ENCODE results near the gene CD200R1. TPM values are rescaled to one million over a fixed set of nuclear protein-coding genes. Genes with fewer than 3 reads are reported as not detected.

The CD200R1 gene
- total and polyA plus RNA-seq, 2 of the 8 experiments (the other 6 are each of a cell fraction or from before 2014, with no cell fraction given): 0.02 TPM; not detected in 1

- no peak overlapping the region for H3K4ac ChIP-seq (replicated peaks; ENCODE audit: insufficient read length, low read depth, low read length)
- peaks cover 0 to 21% of the 10 kb centered on the region in 2 experiments; a peak in 2 of 4 replicates for H3K79me2 ChIP-seq (ENCODE audit: control insufficient read depth in 1 of 2, insufficient read depth in 2 of 2, low read length in 2 of 2)
- H2BK12ac ChIP-seq (ENCODE audit: low read depth, low read length): no peak overlapping the region
- H3K23me2 ChIP-seq (ENCODE audit: low read depth, low read length): no peaks in the 10 kb centered on the region
- no peak overlapping the region for H4K91ac ChIP-seq (replicated peaks; ENCODE audit: insufficient read length, low read length)
- no peak overlapping the region for H4K5ac ChIP-seq (ENCODE audit: insufficient read length, low read depth, low read length)
- no peak for DNase-seq (ENCODE audit: low read depth in 1 of 2, low spot score in 2 of 2)
- no peak overlapping the region for H2BK5ac ChIP-seq (ENCODE audit: low read depth, low read length)
- 86% methylated on average over 4 of the region's 4 CpGs; no CpG with 5 or more reads in 1 of the 2 experiments for WGBS, 2 experiments (ENCODE audit: extremely low coverage in 1 of 2, insufficient coverage in 1 of 2, insufficient read length in 1 of 2, insufficient replicate concordance in 2 of 2, low coverage in 1 of 2, low lambda C conversion rate in 2 of 2, missing lambda C conversion rate in 1 of 2)
- no peak for FAIRE-seq
- no peak overlapping the region for H2AFZ ChIP-seq (ENCODE audit: low read length)
- H3K79me1 ChIP-seq (ENCODE audit: low read depth, low read length): no peaks in the 10 kb centered on the region
- ChIA-PET CTCF (ENCODE audit: partially characterized antibody) (interaction anchor here (0.5 to 1.5 kb wide), 3 partner anchors 27 to 271 kb away, joined by 3 to 4 read pairs (median 4); no protein-coding TSS in a partner anchor), POLR2A (ENCODE audit: partially characterized antibody) (interaction anchor here (0.8 to 1.5 kb wide), 4 partner anchors 10 to 264 kb away, joined by 3 to 6 read pairs (median 3); no protein-coding TSS in a partner anchor)
- H3K36me3 ChIP-seq (ENCODE audit: control insufficient read depth in 2 of 4, insufficient read depth in 4 of 4, low read length in 3 of 4): peaks cover 18 to 86% (median 56%) of the 10 kb centered on the region in 4 experiments
- H3K56ac ChIP-seq (replicated peaks; ENCODE audit: insufficient read length, low read depth, low read length): no peak overlapping the region
- no peak overlapping the region for H3K4me3 ChIP-seq (ENCODE audit: extremely low read depth in 1 of 4, insufficient read depth in 2 of 4, low read depth in 3 of 4, low read length in 4 of 4)
- no peak overlapping the region for H3K4me2 ChIP-seq (ENCODE audit: insufficient read depth in 1 of 2, low read depth in 2 of 2, low read length in 2 of 2)
- H2BK120ac ChIP-seq (replicated peaks; ENCODE audit: low read depth, low read length): no peak overlapping the region
- H3K27me3 ChIP-seq (replicated peaks in 1 of 4; ENCODE audit: control insufficient read depth in 3 of 4, extremely low read depth in 1 of 4, insufficient read depth in 3 of 4, low read length in 3 of 4): no peaks in the 10 kb centered on the region
- peaks cover 0 to 4% of the 10 kb centered on the region in 2 experiments for H4K20me1 ChIP-seq (replicated peaks in 1 of 2; ENCODE audit: control insufficient read depth in 1 of 2, insufficient read depth in 2 of 2, low read length in 2 of 2)
- no peak overlapping the region for H3K18ac ChIP-seq (ENCODE audit: extremely low read depth, low read length)
- H3K14ac ChIP-seq (ENCODE audit: insufficient read length): no peak overlapping the region
- H2BK20ac ChIP-seq (ENCODE audit: low read length): no peak overlapping the region
- no peak overlapping the region for H3K23ac ChIP-seq (ENCODE audit: insufficient read length)
- H3K9ac ChIP-seq (replicated peaks in 1 of 4; ENCODE audit: extremely low read depth in 1 of 4, low read depth in 3 of 4, low read length in 3 of 4): no peak overlapping the region
- H3K27ac ChIP-seq (ENCODE audit: low read depth, low read length): no peak overlapping the region
- no peak overlapping the region for H2AK5ac ChIP-seq (ENCODE audit: low read depth, low read length)
- H2BK15ac ChIP-seq (ENCODE audit: low read length): no peak overlapping the region
- peaks cover 0 to 7% (median 0%) of the 10 kb centered on the region in 4 experiments; a peak in 1 of 7 replicates for H3K4me1 ChIP-seq (replicated peaks in 1 of 4; ENCODE audit: control insufficient read depth in 3 of 4, insufficient read depth in 4 of 4, low read length in 3 of 4)
- H4K8ac ChIP-seq (ENCODE audit: extremely low read depth, insufficient read depth, low read length): no peak overlapping the region
- no peaks in the 10 kb centered on the region for H3K9me3 ChIP-seq (ENCODE audit: insufficient read depth in 2 of 2, low read depth in 1 of 2, low read length in 1 of 2)
- TF ChIP-seq MAX (IDR thresholded peaks at IDR 0.05) (no peak), POU5F1 (IDR thresholded peaks at IDR 0.05; ENCODE audit: low read depth, low read length) (no peak), NANOG (IDR thresholded peaks at IDR 0.05; ENCODE audit: insufficient read depth, low read depth, low read length, poor library complexity, severe bottlenecking) (no peak), CEBPB (IDR thresholded peaks at IDR 0.05; ENCODE audit: low read depth, low read length) (no peak), PHF8 (conservative IDR thresholded peaks at IDR 0.05; ENCODE audit: low read depth, low read length) (no peak), MAFK (IDR thresholded peaks at IDR 0.05; ENCODE audit: low read depth, low read length) (no peak), ZNF274 (IDR thresholded peaks at IDR 0.05; ENCODE audit: borderline replicate concordance, extremely low read depth, low read length) (no peak), SP4 (IDR thresholded peaks at IDR 0.05; ENCODE audit: low read length) (no peak), KDM4A (IDR thresholded peaks at IDR 0.05; ENCODE audit: low read depth, low read length, severe bottlenecking) (no peak)
- TF ChIP-seq, protein P1, sequence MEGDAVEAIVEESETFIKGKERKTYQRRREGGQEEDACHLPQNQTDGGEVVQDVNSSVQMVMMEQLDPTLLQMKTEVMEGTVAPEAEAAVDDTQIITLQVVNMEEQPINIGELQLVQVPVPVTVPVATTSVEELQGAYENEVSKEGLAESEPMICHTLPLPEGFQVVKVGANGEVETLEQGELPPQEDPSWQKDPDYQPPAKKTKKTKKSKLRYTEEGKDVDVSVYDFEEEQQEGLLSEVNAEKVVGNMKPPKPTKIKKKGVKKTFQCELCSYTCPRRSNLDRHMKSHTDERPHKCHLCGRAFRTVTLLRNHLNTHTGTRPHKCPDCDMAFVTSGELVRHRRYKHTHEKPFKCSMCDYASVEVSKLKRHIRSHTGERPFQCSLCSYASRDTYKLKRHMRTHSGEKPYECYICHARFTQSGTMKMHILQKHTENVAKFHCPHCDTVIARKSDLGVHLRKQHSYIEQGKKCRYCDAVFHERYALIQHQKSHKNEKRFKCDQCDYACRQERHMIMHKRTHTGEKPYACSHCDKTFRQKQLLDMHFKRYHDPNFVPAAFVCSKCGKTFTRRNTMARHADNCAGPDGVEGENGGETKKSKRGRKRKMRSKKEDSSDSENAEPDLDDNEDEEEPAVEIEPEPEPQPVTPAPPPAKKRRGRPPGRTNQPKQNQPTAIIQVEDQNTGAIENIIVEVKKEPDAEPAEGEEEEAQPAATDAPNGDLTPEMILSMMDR (IDR thresholded peaks at IDR 0.05; ENCODE audit: control extremely low read depth in 1 of 3, insufficient read depth in 1 of 3, low read depth in 1 of 3, low read length in 3 of 3): no peak
These were observed 31.6 kb upstream of the CD200R1 start for GRCh38 chr3:113006359-113007056.
